Measurements from ENCODE around the gene NTRK1.
A peak's percentile ranks its signal among the peaks of the same experiment; 100 is the strongest.

GRCh38 chr1:156813750-156814570, 46.7 kb upstream of the NTRK1 start:
- TF ChIP-seq, protein P1, sequence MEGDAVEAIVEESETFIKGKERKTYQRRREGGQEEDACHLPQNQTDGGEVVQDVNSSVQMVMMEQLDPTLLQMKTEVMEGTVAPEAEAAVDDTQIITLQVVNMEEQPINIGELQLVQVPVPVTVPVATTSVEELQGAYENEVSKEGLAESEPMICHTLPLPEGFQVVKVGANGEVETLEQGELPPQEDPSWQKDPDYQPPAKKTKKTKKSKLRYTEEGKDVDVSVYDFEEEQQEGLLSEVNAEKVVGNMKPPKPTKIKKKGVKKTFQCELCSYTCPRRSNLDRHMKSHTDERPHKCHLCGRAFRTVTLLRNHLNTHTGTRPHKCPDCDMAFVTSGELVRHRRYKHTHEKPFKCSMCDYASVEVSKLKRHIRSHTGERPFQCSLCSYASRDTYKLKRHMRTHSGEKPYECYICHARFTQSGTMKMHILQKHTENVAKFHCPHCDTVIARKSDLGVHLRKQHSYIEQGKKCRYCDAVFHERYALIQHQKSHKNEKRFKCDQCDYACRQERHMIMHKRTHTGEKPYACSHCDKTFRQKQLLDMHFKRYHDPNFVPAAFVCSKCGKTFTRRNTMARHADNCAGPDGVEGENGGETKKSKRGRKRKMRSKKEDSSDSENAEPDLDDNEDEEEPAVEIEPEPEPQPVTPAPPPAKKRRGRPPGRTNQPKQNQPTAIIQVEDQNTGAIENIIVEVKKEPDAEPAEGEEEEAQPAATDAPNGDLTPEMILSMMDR (IDR thresholded peaks at IDR 0.05): peak; percentile 96
- no peak for TF ChIP-seq ZFX (IDR thresholded peaks at IDR 0.05; ENCODE audit: borderline replicate concordance)
